HEK293 (cell line): ENCODE data around the gene NOX4.

Source experiments
- CTCF ChIA-PET: fragments of 350-600 bp; formaldehyde crosslinking; extraction: SDS; loops from one replicate; lab custom pipeline; 2021; ENCODE audit warnings: antibody characterized with exemption; lab: Yijun Ruan, JAX
- POLR2A ChIA-PET: fragments of 300-600 bp; formaldehyde crosslinking; extraction: SDS; loops from one replicate; lab custom pipeline; 2020; ENCODE audit warnings: antibody characterized with exemption, inconsistent platforms; lab: Yijun Ruan, JAX
- H3K27ac ChIP-seq: fragments of 200-500 bp; sonication (Bioruptor generic); 2 replicates; pipeline ENCODE4 v1.5.1; 2014; ENCODE audit warnings: low read depth, low read length, control low read depth, inconsistent platforms; ENCODE audit errors: extremely low read depth
- H3K36me3 ChIP-seq, 2 experiments: fragments of 200-500 bp in 1 of 2; sonication (Bioruptor generic) in 1 of 2; 1 replicate in 1 of 2; 2 replicates in 1 of 2; pipeline ENCODE4 v1.5.1; 2014 to 2017; ENCODE audit warnings: inconsistent platforms in 2 of 2, low read length in 2 of 2; ENCODE audit not compliant: control insufficient read depth in 2 of 2, insufficient read depth in 1 of 2
- H3K4me1 ChIP-seq: fragments of 200-500 bp; sonication (Bioruptor generic); 2 replicates; pipeline ENCODE4 v1.5.1; 2014; ENCODE audit warnings: mild to moderate bottlenecking, low read length, inconsistent platforms; ENCODE audit not compliant: control insufficient read depth, insufficient read depth
- H3K4me3 ChIP-seq: 2 replicates; pipeline ENCODE4 v1.5.1; 2011; ENCODE audit warnings: low read depth, mild to moderate bottlenecking, control low read depth, low read length, moderate library complexity
- H3K9me3 ChIP-seq: fragments of 200-500 bp; sonication (Bioruptor generic); 2 replicates; pipeline ENCODE4 v1.5.1; 2014; ENCODE audit warnings: low read depth, low read length, inconsistent platforms; ENCODE audit not compliant: control insufficient read depth, insufficient read depth
- BCL11A ChIP-seq: fragments of 450-650 bp; formaldehyde crosslinking; IDR thresholded peaks from 2 replicates; pipeline ENCODE4 v1.5.1; 2016; ENCODE audit warnings: low read depth, missing biosample characterization, missing genetic modification characterization
- GLIS2 ChIP-seq: fragments of 450-650 bp; formaldehyde crosslinking; IDR thresholded peaks from 2 replicates; pipeline ENCODE4 v1.5.1; 2016; ENCODE audit warnings: missing biosample characterization, missing genetic modification characterization
- KLF9 ChIP-seq: fragments of 450-650 bp; formaldehyde crosslinking; IDR thresholded peaks from 2 replicates; pipeline ENCODE4 v1.5.1; 2016; ENCODE audit warnings: missing biosample characterization, missing genetic modification characterization, low read depth
- MEIS1 ChIP-seq: sonication (generic); formaldehyde crosslinking; IDR thresholded peaks from 2 replicates; pipeline ENCODE4 v1.8.1; 2022; ENCODE audit warnings: missing genetic modification reagents, mild to moderate bottlenecking, borderline replicate concordance
- SETDB1 ChIP-seq: IDR thresholded peaks from one replicate; pipeline ENCODE4 v1.6.1; 2017; ENCODE audit warnings: mild to moderate bottlenecking, low read length, moderate library complexity, mixed read lengths; ENCODE audit not compliant: insufficient read length
- YY2 ChIP-seq: fragments of 450-650 bp; formaldehyde crosslinking; IDR thresholded peaks from 2 replicates; pipeline ENCODE4 v1.5.1; 2016; ENCODE audit warnings: missing biosample characterization, missing genetic modification characterization
- ZBTB17 ChIP-seq: fragments of 450-650 bp; formaldehyde crosslinking; IDR thresholded peaks from 2 replicates; pipeline ENCODE4 v1.5.1; 2016; ENCODE audit warnings: missing biosample characterization, missing genetic modification characterization
- ZNF211 ChIP-seq: fragments of 450-650 bp; formaldehyde crosslinking; IDR thresholded peaks from 2 replicates; pipeline ENCODE4 v1.5.1; 2016; ENCODE audit warnings: low read depth, missing biosample characterization, missing genetic modification characterization
- ZNF248 ChIP-seq: fragments of 450-650 bp; formaldehyde crosslinking; IDR thresholded peaks from 2 replicates; pipeline ENCODE4 v1.5.1; 2017; ENCODE audit warnings: missing biosample characterization, missing genetic modification characterization
- ZNF311 ChIP-seq: fragments of 450-650 bp; formaldehyde crosslinking; IDR thresholded peaks from 2 replicates; pipeline ENCODE4 v1.5.1; 2017; ENCODE audit warnings: missing biosample characterization, missing genetic modification characterization, borderline replicate concordance
- ZNF350 ChIP-seq: fragments of 450-650 bp; formaldehyde crosslinking; IDR thresholded peaks from 2 replicates; pipeline ENCODE4 v1.5.0; 2017; ENCODE audit warnings: missing biosample characterization, mild to moderate bottlenecking, missing genetic modification characterization
- ZNF391 ChIP-seq: fragments of 450-650 bp; formaldehyde crosslinking; IDR thresholded peaks from 2 replicates; pipeline ENCODE4 v1.5.1; 2016; ENCODE audit warnings: low read depth, missing biosample characterization, missing genetic modification characterization, borderline replicate concordance
- ZNF426 ChIP-seq: fragments of 450-650 bp; formaldehyde crosslinking; IDR thresholded peaks from 2 replicates; pipeline ENCODE4 v1.5.1; 2017; ENCODE audit warnings: missing biosample characterization, missing genetic modification characterization, mild to moderate bottlenecking, inconsistent platforms, moderate library complexity
- ZNF664 ChIP-seq: fragments of 450-650 bp; formaldehyde crosslinking; IDR thresholded peaks from 2 replicates; pipeline ENCODE4 v1.5.1; 2016; ENCODE audit warnings: missing biosample characterization, missing genetic modification characterization
- ZNF777 ChIP-seq: fragments of 450-650 bp; formaldehyde crosslinking; IDR thresholded peaks from 2 replicates; pipeline ENCODE4 v1.5.1; 2017; ENCODE audit warnings: missing biosample characterization, missing genetic modification characterization, borderline replicate concordance
- ZNF785 ChIP-seq: fragments of 450-650 bp; formaldehyde crosslinking; IDR thresholded peaks from 2 replicates; pipeline ENCODE4 v1.5.1; 2016; ENCODE audit warnings: missing biosample characterization, missing genetic modification characterization
- ZSCAN23 ChIP-seq: fragments of 450-650 bp; formaldehyde crosslinking; IDR thresholded peaks from 2 replicates; pipeline ENCODE4 v1.5.1; 2016; ENCODE audit warnings: missing biosample characterization, missing genetic modification characterization
- TF ChIP-seq, protein P1 (sequence below): fragments of 450-650 bp; formaldehyde crosslinking; IDR thresholded peaks from 2 replicates; pipeline ENCODE4 v1.5.1; 2016; ENCODE audit warnings: missing biosample characterization, missing genetic modification characterization
- TF ChIP-seq, protein P2 (sequence below): fragments of 450-650 bp; IDR thresholded peaks from 2 replicates; pipeline ENCODE4 v1.5.1; 2018; ENCODE audit warnings: missing biosample characterization, mild to moderate bottlenecking, missing genetic modification characterization
- TF ChIP-seq, protein P3 (sequence below): fragments of 450-650 bp; IDR thresholded peaks from 2 replicates; pipeline ENCODE4 v1.5.1; 2018; ENCODE audit warnings: missing biosample characterization, missing genetic modification characterization
- TF ChIP-seq, protein P4 (sequence below): fragments of 450-650 bp; formaldehyde crosslinking; conservative IDR thresholded peaks from 2 replicates; pipeline ENCODE4 v1.5.1; 2016; ENCODE audit warnings: low read depth, missing biosample characterization, missing genetic modification characterization
- TF ChIP-seq, protein P5 (sequence below): fragments of 450-650 bp; formaldehyde crosslinking; IDR thresholded peaks from 2 replicates; pipeline ENCODE4; 2016; ENCODE audit warnings: missing biosample characterization, missing genetic modification characterization

Gene NOX4

DNA sequence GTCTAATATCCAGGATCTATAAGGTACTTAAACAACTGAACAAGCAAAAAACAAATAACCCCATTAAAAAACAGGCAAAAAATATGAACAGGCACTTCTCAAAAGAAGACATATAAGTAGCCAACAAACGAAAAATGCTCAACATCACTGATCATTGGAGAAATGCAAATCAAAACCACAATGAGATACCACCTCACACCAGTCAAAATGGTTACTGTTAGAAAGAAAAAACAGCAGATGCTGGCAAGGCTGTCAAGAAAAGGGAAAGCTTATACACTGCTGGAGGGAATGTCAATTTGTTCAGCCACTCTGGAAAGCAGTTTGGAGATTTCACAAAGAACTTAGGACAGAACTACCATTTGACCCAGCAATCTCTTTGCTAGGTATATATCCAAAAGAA is 30.6 kb upstream of the NOX4 start (continued):
- TF ChIP-seq, protein P1, sequence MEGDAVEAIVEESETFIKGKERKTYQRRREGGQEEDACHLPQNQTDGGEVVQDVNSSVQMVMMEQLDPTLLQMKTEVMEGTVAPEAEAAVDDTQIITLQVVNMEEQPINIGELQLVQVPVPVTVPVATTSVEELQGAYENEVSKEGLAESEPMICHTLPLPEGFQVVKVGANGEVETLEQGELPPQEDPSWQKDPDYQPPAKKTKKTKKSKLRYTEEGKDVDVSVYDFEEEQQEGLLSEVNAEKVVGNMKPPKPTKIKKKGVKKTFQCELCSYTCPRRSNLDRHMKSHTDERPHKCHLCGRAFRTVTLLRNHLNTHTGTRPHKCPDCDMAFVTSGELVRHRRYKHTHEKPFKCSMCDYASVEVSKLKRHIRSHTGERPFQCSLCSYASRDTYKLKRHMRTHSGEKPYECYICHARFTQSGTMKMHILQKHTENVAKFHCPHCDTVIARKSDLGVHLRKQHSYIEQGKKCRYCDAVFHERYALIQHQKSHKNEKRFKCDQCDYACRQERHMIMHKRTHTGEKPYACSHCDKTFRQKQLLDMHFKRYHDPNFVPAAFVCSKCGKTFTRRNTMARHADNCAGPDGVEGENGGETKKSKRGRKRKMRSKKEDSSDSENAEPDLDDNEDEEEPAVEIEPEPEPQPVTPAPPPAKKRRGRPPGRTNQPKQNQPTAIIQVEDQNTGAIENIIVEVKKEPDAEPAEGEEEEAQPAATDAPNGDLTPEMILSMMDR (tag by site-specific recombination) = no peak
- TF ChIP-seq ZNF391 (tag by site-specific recombination) = no peak

DNA sequence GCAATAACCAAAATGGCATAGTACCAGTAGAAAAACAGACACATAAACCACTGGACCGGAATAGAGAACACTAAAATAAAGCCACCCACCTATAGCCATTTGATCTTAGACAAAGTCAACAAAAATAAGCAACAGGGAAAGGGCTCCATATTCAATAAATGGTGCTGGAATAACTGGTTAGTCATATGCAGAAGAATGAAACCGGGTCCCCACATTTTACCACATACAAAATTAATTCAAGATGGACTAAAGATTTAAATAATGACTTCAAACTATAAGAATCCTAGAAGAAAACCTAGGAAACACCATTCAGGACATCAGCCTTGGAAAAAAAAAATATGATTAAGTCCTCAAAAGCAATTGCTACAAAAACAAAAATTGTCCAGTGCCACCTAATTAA is 30.1 kb upstream of the NOX4 start:
- no peak overlapping the region for H3K27ac ChIP-seq
- H3K4me3 ChIP-seq = no peak overlapping the region
- CTCF ChIA-PET = no interaction called here
- POLR2A ChIA-PET = no interaction called here
- H3K36me3 ChIP-seq = no peaks in the 10 kb centered on the region
- H3K4me1 ChIP-seq = no peaks in the 10 kb centered on the region
- no peak for TF ChIP-seq ZNF777 (tag by site-specific recombination)
- TF ChIP-seq ZNF311 (tag by site-specific recombination) = no peak
- no peak for TF ChIP-seq ZNF426 (tag by site-specific recombination)
- TF ChIP-seq SETDB1 = no peak
- no peaks in the 10 kb centered on the region for H3K9me3 ChIP-seq

DNA sequence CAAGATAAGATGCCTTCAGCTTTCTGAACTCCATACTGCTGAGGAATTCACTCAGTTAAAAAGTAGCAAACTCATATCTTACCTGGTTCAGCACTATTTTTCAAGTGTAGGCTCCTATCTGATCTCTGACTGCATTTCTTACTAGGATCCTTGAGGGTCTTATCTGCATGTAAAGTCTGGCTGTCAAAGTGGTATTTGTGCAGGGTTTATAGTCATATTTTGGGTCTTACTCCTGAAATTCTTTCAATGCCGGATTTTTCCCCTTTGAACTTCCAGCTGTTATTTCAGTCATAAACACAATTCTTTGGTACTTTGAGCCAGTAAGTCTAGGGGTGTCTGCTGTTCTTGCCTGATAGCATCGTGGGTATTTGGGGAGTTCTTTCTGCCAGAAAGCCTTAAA is 25.3 kb upstream of the NOX4 start:
- ChIA-PET CTCF (no interaction called here), POLR2A (no interaction called here)
- Histone ChIP-seq H3K4me3 (no peak overlapping the region), H3K27ac (no peak overlapping the region), H3K9me3 (no peaks in the 10 kb centered on the region), H3K36me3 (no peaks in the 10 kb centered on the region), H3K4me1 (no peaks in the 10 kb centered on the region)
- TF ChIP-seq, protein P2, sequence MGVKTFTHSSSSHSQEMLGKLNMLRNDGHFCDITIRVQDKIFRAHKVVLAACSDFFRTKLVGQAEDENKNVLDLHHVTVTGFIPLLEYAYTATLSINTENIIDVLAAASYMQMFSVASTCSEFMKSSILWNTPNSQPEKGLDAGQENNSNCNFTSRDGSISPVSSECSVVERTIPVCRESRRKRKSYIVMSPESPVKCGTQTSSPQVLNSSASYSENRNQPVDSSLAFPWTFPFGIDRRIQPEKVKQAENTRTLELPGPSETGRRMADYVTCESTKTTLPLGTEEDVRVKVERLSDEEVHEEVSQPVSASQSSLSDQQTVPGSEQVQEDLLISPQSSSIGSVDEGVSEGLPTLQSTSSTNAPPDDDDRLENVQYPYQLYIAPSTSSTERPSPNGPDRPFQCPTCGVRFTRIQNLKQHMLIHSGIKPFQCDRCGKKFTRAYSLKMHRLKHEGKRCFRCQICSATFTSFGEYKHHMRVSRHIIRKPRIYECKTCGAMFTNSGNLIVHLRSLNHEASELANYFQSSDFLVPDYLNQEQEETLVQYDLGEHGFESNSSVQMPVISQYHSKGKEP (tag by site-specific recombination) = no peak
- TF ChIP-seq BCL11A (tag by site-specific recombination) (no peak), ZBTB17 (tag by site-specific recombination) (no peak), ZNF350 (tag by site-specific recombination) (no peak), ZNF248 (tag by site-specific recombination) (no peak), YY2 (no peak), KLF9 (no peak), MEIS1 (CRISPR knock-in tag) (no peak), ZSCAN23 (tag by site-specific recombination) (no peak), ZNF211 (tag by site-specific recombination) (no peak), GLIS2 (tag by site-specific recombination) (no peak), ZNF785 (tag by site-specific recombination) (no peak), ZNF664 (tag by site-specific recombination) (no peak)
- TF ChIP-seq, protein P3, sequence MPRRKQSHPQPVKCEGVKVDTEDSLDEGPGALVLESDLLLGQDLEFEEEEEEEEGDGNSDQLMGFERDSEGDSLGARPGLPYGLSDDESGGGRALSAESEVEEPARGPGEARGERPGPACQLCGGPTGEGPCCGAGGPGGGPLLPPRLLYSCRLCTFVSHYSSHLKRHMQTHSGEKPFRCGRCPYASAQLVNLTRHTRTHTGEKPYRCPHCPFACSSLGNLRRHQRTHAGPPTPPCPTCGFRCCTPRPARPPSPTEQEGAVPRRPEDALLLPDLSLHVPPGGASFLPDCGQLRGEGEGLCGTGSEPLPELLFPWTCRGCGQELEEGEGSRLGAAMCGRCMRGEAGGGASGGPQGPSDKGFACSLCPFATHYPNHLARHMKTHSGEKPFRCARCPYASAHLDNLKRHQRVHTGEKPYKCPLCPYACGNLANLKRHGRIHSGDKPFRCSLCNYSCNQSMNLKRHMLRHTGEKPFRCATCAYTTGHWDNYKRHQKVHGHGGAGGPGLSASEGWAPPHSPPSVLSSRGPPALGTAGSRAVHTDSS (tag by site-specific recombination) = no peak
- TF ChIP-seq, protein P4, sequence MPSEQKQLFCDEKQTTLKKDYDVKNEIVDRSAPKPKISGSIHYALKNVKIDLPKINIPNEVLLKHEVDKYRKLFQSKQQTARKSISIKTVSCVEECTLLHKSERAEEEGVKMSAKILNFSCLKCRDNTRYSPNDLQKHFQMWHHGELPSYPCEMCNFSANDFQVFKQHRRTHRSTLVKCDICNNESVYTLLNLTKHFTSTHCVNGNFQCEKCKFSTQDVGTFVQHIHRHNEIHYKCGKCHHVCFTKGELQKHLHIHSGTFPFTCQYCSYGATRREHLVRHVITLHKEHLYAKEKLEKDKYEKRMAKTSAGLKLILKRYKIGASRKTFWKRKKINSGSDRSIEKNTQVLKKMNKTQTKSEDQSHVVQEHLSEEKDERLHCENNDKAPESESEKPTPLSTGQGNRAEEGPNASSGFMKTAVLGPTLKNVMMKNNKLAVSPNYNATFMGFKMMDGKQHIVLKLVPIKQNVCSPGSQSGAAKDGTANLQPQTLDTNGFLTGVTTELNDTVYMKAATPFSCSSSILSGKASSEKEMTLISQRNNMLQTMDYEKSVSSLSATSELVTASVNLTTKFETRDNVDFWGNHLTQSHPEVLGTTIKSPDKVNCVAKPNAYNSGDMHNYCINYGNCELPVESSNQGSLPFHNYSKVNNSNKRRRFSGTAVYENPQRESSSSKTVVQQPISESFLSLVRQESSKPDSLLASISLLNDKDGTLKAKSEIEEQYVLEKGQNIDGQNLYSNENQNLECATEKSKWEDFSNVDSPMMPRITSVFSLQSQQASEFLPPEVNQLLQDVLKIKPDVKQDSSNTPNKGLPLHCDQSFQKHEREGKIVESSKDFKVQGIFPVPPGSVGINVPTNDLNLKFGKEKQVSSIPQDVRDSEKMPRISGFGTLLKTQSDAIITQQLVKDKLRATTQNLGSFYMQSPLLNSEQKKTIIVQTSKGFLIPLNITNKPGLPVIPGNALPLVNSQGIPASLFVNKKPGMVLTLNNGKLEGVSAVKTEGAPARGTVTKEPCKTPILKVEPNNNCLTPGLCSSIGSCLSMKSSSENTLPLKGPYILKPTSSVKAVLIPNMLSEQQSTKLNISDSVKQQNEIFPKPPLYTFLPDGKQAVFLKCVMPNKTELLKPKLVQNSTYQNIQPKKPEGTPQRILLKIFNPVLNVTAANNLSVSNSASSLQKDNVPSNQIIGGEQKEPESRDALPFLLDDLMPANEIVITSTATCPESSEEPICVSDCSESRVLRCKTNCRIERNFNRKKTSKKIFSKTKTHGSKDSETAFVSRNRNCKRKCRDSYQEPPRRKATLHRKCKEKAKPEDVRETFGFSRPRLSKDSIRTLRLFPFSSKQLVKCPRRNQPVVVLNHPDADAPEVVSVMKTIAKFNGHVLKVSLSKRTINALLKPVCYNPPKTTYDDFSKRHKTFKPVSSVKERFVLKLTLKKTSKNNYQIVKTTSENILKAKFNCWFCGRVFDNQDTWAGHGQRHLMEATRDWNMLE = no peak
- TF ChIP-seq, protein P5, sequence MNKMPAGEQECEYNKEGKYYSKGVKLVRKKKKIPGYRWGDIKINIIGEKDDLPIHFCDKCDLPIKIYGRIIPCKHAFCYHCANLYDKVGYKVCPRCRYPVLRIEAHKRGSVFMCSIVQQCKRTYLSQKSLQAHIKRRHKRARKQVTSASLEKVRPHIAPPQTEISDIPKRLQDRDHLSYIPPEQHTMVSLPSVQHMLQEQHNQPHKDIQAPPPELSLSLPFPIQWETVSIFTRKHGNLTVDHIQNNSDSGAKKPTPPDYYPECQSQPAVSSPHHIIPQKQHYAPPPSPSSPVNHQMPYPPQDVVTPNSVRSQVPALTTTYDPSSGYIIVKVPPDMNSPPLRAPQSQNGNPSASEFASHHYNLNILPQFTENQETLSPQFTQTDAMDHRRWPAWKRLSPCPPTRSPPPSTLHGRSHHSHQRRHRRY (tag by site-specific recombination) = no peak
